ENCODE results near the gene GTF2H3.
"Not testable (repeated sequence)": the region's sequence is repeated elsewhere in the genome, so short reads cannot be mapped to it uniquely, and the experiment has no call there.

The GTF2H3 gene

DNA sequence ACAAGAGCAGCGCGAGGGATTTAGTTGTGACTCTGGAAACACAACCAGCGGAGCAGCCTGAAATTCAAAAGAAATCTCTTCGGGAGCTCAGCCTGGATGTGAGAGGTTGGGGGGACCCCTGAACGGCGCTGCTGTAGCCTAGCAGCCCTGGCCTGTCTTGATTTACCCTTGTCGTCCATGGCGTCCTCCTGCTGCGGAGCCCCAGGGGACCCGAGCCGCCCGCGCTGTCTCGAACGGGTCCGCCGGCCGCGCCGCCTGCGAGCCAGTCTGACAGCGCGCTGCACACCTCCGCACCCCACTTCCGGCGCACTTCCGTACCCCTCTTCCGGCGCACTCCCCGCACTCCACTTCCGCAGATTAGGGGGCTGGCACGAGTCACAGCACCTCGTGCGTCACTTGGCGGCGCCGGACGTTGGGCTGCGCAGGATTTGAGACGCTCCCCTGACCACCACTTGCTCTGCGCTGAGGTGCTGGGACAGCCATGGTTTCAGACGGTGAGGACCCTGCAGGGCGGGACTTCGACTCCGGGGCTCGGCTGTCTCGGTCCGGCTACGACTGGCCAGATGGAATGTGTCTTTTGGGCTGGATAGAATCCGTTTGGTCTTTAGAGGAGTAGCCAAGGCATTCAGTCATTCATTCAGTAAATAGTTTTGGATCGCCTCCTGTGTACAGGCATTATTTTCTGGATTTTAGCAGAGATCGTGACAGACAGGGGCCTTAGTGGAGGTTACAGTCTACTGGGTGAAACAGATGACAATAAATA lies at the start of gene GTF2H3, which contains the start of gene EIF2B1:
Gene GTF2H3 (plus strand): TSS at position 451 of the 763 bp plus-strand sequence. CDS start 31 bp downstream, at position 482.
Gene EIF2B1 (minus strand): TSS at position 308 of the 763 bp plus-strand sequence. CDS start 129 bp downstream, at position 179.
- peak; percentile 88 to 95 for DNase-seq (ENCODE audit: extremely low read depth in 1 of 2, low read depth in 1 of 2)

DNA sequence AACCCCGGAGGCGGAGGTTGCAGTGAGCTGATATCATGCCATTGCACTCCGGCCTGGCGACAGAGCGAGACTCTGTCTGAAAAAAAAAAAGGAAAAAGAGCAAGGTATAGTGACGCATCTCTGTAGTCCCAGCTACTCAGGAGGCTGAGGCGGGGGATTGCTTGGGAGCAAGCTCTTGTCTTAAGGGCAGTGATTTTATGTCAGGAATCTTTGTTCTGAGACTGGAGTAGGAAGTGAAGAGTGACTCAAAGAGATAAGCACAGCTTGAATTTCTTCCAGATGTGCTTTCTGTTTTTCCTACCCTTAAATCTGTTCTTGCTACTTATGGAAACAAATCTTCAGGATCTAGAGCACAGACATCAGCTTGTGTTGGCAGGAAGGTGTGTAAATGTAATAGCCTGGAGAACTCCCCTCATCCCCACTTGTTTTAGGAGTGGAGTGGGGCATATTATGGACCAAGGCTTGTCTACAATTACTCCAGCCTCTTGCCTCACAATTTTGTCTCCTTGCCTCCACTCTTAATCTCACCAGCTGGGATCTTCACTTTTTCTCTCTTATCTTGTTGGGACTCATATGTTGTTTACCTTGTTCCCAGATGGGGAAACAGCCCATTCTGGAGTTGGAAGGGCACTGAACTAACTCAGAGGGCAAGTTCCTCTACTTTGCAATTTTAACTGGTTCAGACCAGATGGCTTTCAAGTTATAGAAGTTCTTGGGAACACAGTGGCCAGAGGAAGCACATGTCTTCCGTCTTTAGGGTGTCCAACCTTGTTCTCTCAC lies 41.7 kb upstream of the GTF2H3 start:
- no peak for DNase-seq (ENCODE audit: extremely low read depth in 1 of 2, low read depth in 1 of 2)

DNA sequence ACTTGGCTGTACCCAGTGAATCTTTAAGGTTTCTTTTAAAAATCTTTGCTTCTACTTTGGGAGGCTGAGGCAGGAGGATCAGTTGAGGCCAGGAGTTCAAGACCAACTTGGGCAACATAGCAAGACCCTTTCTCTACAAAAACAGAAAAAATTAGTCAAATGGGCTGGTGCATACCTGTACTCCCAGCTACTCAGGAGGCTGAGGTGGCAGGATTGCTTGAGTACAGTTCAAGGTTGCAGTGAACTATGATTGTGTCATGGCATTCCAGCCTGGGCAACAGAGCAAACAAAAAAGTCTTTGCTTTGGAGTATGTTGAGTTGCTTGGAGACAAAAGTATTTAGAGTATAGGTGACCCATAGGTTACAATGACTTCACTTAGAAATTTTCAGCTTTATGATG lies 37.9 kb upstream of the GTF2H3 start:
- no peak for DNase-seq (ENCODE audit: extremely low read depth in 1 of 2, low read depth in 1 of 2)

DNA sequence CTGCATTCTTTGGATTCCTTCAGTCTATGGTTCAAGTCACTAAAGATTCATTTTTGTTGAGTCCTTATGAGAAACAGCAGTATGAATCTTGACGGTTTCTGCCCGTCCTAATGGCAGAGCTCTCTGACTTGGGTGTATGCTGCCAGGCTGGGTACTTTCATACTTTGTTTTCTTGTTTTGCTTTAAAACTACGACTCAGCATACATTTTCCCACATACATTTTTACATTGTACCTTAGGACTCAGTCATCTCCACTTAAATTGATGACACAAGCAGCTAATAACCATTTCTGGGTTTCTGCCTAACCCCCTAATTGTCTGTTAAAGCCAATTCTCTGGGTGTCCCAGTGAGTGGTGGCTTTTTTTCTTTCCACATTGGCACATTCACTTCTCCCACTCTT lies 36.5 kb upstream of the GTF2H3 start:
- DNase-seq (ENCODE audit: extremely low read depth in 1 of 2, low read depth in 1 of 2) = no peak

DNA sequence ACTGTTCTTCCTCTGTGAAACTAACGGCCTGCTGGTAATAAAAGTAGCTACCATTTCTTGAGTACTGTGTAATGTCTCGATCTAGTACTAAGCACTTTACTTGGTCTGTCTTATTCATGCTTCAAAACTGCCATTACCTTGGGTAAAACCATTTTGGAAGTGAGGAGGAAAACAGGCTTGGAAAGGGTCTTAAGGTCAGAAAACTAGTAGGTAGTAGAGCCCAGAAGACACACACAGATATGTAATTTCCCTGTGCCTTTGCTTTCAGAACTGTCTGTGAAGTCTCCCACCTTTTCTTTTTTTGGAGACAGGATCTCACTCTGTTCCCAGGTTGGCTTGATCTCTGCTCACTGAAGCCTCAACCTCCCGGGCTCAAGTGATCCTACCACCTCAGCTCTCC lies 35.1 kb upstream of the GTF2H3 start:
- DNase-seq (ENCODE audit: extremely low read depth in 1 of 2, low read depth in 1 of 2) = no peak

DNA sequence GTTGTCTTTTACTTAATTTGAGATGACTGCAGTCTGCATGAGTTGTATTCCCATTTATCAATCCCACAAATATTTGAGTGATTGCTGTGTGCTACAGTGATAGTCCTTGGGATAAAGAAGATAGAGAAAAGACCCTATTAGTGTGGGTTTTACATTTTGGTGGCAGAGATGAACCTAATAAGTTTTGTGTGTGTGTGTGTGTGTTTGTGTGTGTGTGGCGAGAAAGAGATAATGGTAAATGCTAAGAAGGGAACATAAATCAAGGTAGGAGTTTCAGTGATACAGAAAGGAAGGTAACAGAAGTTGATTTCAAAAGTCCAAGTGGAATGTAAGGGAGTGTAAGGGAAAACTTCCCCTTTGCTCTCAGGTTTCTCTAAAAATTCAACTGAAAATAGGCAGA lies 34.3 kb upstream of the GTF2H3 start:
- DNase-seq (ENCODE audit: extremely low read depth in 1 of 2, low read depth in 1 of 2) = no peak

DNA sequence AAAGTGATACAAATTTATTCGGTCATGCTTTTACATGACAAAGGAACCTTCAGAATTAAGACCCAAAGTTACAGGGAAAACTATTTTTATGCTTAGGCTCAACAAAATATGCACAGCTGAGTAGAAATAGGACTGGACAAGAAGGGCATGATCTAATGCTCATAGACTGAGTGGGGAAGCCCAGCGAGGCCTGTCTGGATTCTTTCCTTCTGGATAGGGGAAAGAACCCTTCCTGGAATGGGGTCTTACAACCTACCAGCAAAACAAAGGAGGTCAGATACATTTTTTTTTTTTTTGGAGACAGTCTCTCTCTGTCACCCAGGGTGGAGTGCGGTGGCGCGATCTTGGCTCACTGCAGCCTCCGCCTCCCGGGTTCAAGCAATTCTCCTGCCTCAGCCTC lies 33.9 kb upstream of the GTF2H3 start:
- DNase-seq (ENCODE audit: extremely low read depth in 1 of 2, low read depth in 1 of 2) = no peak

DNA sequence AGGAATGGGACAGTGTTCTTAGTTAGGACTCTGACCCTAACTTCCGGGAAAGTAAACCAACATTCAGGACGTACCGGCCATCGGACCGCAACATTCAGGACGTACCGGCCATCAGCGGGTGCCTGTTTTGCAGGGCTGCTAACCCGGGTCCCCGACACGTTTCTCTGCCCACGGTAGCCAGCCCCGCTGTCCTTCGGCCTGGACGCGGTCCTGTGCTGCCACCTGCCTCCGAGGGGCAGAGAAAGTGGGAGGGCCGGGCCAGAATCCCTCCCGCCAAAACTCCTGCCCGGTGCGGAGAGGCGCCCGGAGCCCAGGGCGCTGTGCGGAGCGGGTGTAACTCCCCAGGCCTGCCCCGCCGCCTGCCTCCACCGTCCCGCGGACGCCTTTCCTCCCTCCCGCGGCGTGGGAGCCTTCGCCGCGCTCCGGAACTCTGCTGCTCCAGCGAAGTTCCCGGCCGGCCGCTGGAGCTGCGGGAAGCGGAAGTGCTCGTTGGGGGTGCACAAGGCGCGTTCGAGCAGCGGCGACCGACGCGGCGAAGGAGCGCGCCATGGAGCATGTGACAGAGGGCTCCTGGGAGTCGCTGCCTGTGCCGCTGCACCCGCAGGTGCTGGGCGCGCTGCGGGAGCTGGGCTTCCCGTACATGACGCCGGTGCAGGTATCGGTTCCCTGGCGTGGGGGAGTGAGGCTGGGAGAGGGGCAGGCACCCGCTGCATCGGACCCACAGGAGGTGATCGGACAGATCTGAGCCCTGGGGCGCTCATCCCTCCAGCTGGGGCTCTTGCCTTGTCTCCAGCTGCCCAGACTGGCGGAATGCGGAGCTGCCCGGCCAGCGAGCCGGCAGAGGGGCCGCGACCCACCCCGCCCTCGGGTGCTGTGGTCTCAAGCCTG lies 31.8 kb upstream of the GTF2H3 start, which contains the start of gene DDX55:
Gene DDX55 (plus strand): TSS at position 498 of the 888 bp plus-strand sequence. CDS start 50 bp downstream, at position 548.
- peak; percentile 66 to 74 for DNase-seq (ENCODE audit: extremely low read depth in 1 of 2, low read depth in 1 of 2)

DNA sequence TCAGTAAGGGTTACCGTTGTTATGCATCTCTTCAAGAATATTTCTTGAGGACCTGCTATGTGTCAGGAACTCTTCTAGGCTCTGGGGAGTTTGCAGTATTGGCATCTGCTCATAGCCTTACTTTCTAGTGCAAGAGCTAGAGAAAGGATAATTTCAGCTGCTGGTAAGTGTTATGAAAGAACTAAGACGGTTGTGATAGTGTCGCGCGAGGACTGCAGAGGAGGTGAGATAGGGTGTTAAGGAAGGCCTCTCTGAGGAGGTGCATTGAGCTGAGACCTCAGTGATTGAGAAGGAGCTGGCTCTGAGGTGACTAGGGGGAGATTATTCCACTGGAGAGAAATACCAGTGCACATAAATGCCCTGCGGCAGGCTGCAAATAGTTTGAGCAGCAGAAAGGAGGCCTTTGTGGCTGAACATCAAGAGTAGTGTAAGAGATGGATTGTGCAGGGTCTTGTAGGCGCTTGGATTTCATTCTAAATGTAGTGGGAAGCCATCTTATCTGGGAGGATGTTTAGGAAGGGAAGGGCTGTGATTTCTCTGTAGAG lies 30.9 kb upstream of the GTF2H3 start:
- no peak for DNase-seq (ENCODE audit: extremely low read depth in 1 of 2, low read depth in 1 of 2)

DNA sequence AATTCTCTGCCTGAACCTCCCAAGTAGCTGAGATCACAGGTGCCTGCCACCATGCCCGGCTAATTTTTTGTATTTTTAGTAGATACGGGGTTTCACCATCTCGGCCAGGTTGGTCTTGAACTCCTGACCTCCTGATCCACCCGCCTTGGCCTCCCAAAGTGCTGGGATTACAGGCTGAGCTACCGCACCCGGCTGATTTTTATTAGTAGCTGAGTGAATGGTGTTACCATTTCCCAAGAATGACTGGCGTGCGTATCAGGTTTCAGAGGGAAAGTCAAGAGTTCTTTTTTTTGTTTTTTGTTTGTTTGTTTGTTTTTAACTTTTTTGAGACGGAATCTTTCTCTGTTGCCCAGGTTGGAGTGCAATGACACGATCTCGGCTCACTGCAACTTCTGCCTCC lies 30.1 kb upstream of the GTF2H3 start:
- not testable (repeated sequence) for DNase-seq (ENCODE audit: extremely low read depth in 1 of 2, low read depth in 1 of 2)

DNA sequence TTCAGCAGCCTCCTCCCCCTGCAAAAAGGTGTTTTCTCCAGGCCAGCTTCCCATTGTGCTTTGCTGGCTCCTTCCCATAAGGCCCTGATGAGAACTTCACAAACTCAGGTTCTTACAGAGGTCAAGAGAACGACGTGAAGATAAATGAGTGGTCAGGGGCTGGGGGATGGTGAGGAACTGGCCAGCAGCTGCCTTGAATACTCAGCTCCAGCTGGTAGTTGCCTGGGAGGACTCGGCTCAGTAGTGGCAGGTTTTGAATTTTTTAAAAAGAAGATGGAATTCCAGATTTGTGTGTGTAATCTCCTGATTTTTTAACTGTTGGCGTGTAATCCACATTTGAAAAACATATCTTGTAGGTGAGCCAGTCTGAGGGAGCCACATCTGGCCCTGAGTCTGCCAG lies 25.9 kb upstream of the GTF2H3 start:
- DNase-seq (ENCODE audit: extremely low read depth in 1 of 2, low read depth in 1 of 2) = no peak

DNA sequence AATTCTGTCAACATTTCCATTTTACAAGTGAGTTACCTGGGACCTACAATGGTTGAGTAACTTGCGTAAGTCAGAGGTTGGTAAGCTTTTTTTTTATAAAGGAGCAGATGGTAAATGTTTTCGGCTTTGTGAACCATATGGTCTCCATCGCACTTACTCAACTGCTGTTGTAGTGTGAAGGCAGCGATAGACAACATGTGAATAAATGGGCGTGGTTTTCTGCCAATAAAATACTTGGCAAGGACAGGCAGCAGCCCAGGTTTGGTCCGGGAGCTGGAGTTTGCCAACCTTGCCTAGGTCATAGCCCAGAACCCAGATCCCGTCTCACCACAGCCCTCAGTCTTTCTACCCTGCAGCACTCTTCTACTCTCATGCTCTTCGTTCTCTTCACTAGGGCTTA lies 25.4 kb upstream of the GTF2H3 start:
- DNase-seq (ENCODE audit: extremely low read depth in 1 of 2, low read depth in 1 of 2) = no peak

DNA sequence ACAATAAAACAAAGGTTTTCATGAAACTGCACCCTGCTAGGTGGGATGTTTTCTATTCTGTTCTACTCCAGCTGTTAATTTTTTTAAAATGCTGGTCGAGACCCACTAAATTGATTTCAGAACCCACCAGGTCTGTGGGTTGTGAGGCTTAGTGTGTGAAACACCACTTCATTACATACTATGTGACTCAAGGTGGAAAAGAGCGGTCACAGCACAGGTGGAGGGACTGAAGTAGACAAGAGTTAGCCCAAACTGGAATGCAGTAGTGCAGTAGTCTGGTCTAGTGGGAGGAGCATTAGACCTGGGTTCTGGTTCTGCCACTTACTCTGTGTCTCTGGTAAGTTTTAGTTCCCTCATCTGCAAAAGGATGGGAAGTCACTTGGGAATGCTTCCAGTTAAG lies 19.5 kb upstream of the GTF2H3 start:
- DNase-seq (ENCODE audit: extremely low read depth in 1 of 2, low read depth in 1 of 2) = no peak

DNA sequence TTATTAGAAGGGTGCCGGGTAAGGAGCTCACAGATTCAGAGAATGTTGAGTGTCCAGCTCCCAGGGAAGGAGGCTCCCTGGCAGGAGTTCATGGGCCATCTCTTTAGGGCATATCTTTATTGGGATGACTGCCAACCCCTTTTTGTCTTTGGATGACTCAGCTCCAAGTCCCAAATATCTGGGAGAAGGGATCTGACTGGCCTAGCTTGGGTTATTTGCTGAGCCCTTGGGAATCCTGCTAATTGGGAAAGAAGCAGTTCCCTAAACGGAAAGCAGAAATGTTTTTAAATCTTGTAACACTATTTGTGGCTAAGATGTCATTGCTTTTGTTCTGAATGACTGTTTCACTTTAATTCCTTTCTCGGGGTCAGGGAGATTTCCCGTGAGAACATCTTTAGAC lies 19.1 kb upstream of the GTF2H3 start:
- DNase-seq (ENCODE audit: extremely low read depth in 1 of 2, low read depth in 1 of 2) = no peak

DNA sequence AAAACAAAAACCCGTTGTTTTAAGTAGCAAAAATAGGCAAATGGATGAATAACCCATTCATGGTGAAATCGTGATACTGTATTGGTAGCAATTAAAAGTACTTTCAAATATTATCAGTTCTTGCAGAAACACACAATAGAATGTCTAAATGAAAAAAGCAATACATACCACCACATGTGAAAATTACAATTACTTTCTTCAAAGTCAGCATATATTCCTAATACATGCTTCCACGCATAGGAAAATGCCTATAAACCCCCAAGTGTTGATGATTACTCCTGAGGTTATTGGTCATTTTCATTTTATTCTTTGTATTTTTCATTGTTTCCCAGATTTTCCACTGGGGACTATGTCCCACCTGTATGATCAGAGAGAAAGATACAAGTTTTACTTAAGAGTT lies 16.5 kb upstream of the GTF2H3 start:
- no peak for DNase-seq (ENCODE audit: extremely low read depth in 1 of 2, low read depth in 1 of 2)

DNA sequence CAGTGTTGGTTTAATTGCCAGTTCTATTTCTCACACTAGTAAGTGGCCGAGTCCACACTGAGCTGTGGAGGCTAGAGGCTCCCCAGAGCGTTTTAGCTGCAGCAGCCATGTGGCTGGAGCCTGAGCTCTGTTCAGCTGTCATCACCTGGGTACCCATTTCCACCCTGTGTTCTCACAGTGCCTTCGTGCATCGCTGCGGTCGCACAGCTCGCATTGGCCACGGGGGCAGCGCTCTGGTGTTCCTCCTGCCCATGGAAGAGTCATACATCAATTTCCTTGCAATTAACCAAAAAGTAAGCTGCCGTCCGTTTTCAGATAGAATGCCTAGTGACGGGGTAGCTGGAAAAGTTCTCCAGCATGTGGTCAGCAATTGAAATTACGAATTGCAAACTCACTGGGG lies 16.0 kb upstream of the GTF2H3 start:
- DNase-seq (ENCODE audit: extremely low read depth in 1 of 2, low read depth in 1 of 2) = no peak

DNA sequence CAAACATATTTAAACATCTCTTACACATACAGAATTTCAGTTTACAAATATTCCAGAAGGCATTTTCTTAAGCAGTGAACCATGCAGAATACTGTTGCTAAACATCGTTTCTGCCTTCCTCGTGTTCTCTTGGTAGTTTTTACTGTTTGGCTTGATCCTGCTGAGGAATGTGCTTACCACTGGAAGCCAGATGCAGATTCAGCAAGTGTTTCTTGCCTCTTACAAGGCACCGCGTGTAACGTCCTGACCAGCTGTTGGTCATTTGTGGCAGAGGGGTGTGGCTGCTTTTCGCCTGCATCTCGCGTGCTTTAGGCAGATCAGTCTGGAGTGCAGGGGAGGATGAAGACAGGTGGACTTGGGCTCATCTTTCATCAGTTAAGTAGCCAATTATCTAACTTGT lies 12.5 kb upstream of the GTF2H3 start:
- no peak for DNase-seq (ENCODE audit: extremely low read depth in 1 of 2, low read depth in 1 of 2)

DNA sequence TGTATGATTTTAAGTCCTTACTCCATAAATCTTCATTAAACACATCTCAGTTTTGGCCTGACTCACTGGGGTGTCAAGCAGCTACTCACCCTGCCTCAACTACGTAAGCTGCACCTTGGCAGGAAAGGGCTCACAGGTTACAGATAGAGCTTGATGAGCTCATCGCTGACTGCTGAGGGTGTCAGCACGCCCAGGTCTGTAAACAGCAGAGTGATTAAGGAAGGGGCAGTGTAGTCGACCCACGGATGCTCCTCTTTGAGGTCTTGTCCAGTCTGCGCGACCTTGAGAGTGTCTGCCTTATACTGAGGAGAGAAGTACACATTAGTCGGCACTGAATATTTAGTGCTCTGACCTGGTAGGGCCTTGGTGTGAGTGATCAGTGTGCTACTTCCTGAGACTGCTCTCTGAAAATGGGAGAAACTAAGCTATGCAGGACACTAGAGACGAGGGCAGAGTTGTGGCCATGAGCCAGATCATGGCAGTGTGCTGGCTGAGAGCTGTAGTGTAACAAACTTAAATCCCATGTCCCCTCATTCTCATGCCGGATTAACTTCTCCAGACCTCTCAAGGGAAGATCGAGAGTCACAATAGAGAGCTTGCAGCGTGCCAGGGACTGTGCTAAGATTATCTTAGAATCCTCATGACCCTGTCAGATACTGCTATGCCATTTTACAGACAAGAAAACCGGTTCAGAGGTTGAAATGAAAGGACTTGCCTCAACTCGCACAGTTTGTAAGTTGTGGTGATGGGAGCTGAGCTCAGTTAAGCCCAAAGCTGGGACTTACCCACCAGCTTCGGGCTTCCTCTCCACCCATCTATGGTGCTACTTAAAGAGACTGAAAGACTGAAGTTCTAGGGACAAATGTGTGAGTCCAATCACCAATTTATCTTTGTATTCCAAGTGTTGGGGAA lies 11.8 kb upstream of the GTF2H3 start:
- DNase-seq (ENCODE audit: extremely low read depth in 1 of 2, low read depth in 1 of 2) = no peak

DNA sequence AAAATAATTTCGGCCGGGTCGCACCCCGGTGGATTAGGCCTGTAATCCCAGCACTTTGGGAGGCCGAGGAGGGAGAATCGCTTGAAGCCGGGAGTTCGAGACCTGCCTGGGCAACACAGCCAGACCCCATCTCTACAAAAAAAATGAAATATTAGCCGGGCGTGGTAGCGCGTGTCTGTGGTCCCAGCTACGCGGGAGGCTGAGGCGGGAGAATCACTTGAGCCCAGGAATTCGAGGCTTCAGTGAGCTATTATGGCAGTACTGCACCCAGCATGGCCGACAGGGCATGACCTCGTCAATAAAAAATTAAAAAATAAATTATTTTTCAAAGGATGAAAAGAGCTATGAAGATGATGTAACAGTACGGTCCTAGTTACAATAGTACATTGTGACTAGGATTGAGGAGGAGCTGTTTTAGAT lies 523 bp downstream of the GTF2H3 start:
- no peak for DNase-seq (ENCODE audit: extremely low read depth in 1 of 2, low read depth in 1 of 2)

DNA sequence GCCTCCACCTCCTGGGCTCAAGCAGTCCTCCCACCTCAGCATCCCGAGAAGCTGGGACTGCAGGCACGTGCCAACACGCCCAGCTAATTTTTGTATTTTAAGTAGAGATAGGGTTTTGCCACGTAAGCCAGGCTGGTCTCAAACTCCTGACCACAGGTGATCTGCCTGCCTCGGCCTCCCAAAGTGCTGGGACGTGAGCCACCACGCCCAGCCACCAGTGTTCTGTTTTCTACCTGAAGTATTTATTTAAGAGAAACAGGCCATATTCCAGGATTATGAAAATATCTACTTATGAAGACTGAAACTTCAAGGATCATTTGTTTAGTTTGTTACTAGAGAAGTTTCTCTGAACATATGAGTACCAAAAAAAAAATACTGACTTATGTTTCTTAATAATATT lies 10.3 kb downstream of the GTF2H3 start:
- DNase-seq (ENCODE audit: extremely low read depth in 1 of 2, low read depth in 1 of 2) = no peak
